Testis (tissue), 2 donors: ENCODE results near the gene ZBTB18.

ENCODE experiments used
- POLR2A ChIP-seq: fragments of 450-650 bp; IDR thresholded peaks from one replicate; pipeline ENCODE4 v1.6.1; 2017; ENCODE audit warnings: antibody characterized with exemption, mild to moderate bottlenecking, moderate library complexity
- TF ChIP-seq, protein P1 (sequence below), 3 experiments: fragments of 450-650 bp in 2 of 3; fragments of 200-600 bp in 1 of 3; sonication (generic) in 1 of 3; IDR thresholded peaks; one replicate each; pipeline ENCODE4 v1.5.1; 2016 to 2019; ENCODE audit warnings: antibody characterized with exemption in 3 of 3, mild to moderate bottlenecking in 2 of 3, moderate library complexity in 1 of 3

DNA sequence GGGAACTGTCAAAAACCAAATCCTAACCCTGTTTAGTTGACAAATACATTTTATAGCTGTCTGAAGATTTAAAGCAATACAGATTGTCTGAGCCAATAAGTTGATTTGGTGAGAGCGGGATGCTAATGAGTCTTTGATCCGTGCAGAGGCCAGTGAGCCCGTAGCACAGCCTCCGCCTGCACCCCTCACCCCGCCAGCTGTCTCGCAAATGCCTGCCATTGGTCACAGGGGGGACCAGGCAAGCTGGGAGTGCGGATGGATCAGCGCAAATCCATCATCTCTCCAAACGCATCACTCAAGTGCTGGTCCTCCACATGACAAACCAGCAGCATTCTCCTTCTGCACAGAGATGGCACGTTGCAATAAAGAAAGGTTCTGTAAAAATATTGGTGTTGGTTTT is 51.0 kb downstream of the ZBTB18 start:
- TF ChIP-seq, protein P1, sequence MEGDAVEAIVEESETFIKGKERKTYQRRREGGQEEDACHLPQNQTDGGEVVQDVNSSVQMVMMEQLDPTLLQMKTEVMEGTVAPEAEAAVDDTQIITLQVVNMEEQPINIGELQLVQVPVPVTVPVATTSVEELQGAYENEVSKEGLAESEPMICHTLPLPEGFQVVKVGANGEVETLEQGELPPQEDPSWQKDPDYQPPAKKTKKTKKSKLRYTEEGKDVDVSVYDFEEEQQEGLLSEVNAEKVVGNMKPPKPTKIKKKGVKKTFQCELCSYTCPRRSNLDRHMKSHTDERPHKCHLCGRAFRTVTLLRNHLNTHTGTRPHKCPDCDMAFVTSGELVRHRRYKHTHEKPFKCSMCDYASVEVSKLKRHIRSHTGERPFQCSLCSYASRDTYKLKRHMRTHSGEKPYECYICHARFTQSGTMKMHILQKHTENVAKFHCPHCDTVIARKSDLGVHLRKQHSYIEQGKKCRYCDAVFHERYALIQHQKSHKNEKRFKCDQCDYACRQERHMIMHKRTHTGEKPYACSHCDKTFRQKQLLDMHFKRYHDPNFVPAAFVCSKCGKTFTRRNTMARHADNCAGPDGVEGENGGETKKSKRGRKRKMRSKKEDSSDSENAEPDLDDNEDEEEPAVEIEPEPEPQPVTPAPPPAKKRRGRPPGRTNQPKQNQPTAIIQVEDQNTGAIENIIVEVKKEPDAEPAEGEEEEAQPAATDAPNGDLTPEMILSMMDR (IDR thresholded peaks at IDR 0.05): no peak
- TF ChIP-seq POLR2A: no peak
